ENCODE data around the gene GALK2.

Gene GALK2

GRCh38 chr15:49282366-49282765 lies 112.3 kb downstream of the GALK2 start:
- DNase-seq (ENCODE audit: low read depth in 2 of 2), result no peak

DNA sequence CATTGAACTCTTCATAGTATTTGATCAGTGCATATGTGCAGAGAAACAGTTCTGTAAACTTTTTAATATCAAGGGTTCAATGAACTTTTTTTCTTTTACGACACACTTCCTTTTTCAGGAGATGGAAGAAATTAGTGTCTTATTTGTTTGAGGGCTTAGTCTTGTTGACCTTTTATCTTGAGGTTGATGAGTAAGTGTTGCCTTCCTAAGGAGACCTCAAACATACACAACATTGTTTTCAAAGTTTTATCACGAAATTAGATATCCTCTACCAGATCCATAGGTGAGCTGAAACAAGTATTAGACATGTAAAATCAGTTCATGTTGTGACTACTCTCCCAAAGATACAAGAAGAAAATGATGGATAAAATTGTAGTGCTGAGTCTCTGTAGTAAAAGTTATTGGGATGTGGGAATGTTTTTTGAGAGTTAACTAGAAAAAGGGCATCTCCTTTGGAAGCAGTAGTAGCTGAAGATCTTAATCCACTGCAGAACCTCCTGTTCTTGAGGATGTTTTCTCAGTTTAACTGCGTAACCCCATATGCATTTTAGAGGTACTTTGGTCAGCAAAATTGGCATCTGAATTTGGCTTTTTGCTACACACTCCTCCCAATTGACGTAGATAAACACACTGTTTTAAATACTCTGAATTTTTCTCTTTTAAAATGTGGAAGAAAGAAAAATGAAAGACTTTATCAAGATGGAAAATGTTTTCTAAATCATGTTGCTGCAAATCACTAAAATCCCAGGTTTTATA lies 116.8 kb downstream of the GALK2 start:
- no peak for DNase-seq (ENCODE audit: low read depth in 2 of 2)

DNA sequence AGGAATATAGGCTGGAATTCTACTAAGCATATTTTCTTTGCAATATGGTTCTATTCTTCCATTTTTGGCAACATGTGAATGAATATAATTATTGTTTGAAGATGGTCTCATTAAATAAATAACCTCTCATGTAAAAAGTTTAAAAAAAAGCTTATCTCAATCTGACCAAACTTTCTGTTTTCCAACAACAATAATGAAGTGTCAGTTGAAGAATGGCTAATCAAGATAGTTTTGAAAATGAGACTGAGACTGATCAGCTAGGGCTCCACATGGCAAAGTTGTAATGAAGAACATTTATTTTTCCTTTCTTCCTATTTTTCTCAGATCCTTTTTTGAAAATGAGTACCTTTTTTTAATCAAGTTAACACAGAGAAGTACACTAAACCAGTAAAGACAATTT lies 117.4 kb downstream of the GALK2 start:
- DNase-seq (ENCODE audit: low read depth in 2 of 2), result no peak

GRCh38 chr15:49288391-49288790 lies 118.3 kb downstream of the GALK2 start:
- no peak for DNase-seq (ENCODE audit: low read depth in 2 of 2)

DNA sequence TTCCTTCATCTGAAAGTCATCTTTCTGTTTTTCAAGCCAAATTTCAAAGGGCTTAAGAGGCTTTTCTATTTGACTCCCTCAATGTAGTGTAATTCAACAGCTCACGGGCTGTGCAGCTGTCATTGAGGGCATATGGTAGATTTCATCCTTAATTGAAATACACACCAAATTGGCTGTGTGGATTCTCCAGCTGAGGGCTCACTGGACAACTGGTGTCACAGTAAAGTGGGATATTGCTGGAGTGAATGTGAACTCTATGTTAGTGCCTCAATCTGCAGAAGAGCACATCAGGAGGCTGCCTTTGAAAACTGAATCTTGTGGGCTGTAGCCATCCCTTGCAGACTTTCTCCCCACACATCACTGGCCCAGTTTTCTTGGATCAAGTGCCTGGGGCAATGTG lies 120.1 kb downstream of the GALK2 start:
- no peak for DNase-seq (ENCODE audit: low read depth in 2 of 2)

DNA sequence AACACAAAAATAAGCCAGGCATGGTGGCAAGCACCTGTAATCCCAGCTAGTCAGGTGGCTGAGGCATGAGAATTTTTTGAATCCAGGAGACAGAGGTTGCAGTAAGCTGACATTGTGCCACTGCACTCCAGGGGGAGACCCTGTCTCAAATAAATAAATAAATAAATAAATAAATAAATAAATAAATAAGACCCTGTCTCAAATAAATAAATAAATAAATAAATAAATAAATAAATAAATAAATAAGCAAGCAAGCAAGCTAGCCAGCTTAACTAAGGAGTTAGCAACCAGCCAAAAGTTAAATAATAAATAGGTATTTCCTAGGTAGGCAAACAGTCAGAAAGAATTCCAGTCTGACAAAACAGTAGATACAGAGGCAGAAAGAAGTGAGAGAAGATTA lies 123.9 kb downstream of the GALK2 start:
- no peak for DNase-seq (ENCODE audit: low read depth in 2 of 2)

- DNase-seq (ENCODE audit: low read depth in 2 of 2), result no peak
Observed at GRCh38 chr15:49296258-49296657, 126.2 kb downstream of the GALK2 start.

DNA sequence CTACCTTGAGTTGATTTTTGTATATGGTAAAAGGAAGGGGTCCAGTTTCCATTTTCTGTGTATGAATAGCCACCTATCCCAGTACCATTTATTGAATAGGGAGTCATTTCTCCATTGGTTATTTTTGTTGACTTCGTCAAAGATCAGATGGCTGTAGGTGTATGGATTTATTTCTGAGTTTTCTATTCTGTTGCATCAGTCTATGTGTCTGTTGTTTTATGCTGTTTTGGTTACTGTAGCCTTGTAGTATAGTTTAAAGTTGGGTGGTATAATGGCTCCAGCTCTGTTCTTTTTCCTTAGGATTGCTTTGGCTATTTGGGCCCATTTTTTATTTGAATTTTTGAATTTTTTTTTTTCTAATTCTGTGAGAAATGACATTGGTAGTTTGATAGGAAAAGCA lies 127.5 kb downstream of the GALK2 start:
- DNase-seq (ENCODE audit: low read depth in 2 of 2), result no peak

DNA sequence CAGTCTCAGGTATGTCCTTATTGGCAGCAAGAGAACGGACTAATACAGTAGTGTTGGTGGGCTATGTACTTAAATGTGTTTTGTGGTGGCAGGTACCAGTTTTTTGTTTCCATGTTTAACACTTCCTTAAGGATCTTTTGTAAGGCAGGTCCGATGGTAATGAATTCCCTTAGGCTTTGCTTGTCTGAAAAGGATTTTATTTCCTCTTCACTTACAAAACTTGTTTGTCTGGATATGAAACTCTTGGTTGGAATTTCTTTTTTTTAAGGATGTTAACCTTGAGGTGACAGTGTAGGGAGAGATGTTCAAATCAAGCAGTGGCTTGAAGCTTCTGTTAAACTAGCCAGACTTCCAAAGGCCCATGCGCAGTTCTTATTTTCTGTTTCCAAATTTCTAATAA lies 130.8 kb downstream of the GALK2 start:
- DNase-seq (ENCODE audit: low read depth in 2 of 2), result no peak

DNA sequence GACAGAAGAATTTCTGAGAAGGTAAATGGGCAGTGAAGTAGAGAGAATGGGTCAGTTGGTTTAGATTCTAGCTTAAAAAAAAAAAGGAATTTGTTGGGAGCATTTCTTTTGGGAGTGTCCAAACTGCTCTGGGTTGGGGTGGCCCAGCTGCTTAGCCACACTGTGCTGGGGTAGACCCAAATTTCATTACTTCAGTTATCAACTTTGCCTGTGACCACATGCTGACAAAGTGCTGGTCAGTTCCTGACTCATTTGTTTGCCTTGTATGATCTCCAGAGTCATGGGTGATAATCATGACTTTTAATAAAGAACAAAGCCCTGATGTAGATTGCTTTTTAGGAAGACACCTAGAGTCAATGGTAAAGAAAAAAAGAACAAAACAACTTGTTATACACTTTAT lies 131.5 kb downstream of the GALK2 start:
- DNase-seq (ENCODE audit: low read depth in 2 of 2), result no peak

DNA sequence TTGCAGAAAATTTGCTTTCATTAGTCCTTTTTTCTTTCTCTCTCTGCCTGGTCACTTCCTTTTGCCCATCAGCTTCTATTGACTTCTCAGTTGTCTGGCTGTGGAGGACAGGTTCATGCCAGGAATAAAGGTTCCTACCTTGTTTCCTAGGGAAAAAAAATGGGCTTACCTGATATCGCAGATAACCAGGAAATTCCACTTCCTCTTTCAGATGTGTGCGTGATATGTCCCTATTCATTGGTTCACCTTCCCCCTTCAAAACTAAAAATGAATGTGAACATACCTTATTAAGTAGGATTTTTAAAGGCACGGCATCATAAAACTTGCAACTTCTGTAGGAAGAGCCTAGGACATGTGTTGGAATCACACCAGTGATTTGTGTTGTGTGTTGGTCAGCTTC lies 133.0 kb downstream of the GALK2 start:
- DNase-seq (ENCODE audit: low read depth in 2 of 2), result no peak

- DNase-seq (ENCODE audit: low read depth in 2 of 2), result no peak
Observed at GRCh38 chr15:49306551-49306950, 136.5 kb downstream of the GALK2 start.

DNA sequence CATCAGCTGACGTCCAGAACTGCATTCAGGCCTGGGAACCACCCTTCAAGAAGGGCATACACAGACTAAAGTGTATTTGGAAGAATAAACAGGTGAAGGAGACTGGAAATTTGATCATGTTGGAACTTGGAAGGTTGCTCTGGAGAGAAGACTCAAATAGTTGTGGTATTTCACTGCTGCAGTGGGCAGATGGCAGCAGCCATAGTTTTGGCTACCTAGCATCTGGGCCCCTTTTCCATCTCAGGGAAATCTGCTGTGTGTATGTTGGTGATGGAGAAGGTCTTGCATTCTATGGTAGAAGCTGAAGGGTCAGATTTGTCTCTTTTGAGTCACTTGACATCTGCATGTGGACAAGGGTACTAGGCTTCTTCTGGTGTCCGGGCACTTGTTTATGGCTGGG lies 138.6 kb downstream of the GALK2 start:
- no peak for DNase-seq (ENCODE audit: low read depth in 2 of 2)

- DNase-seq (ENCODE audit: low read depth in 2 of 2), result no peak
Observed at GRCh38 chr15:49309889-49310288, 139.8 kb downstream of the GALK2 start.

- DNase-seq (ENCODE audit: low read depth in 2 of 2), result no peak
Observed at GRCh38 chr15:49313650-49314049, 143.6 kb downstream of the GALK2 start.

- DNase-seq (ENCODE audit: low read depth in 2 of 2), result no peak
Observed at GRCh38 chr15:49314716-49315115, 144.7 kb downstream of the GALK2 start.

- no peak for DNase-seq (ENCODE audit: low read depth in 2 of 2)
Observed at GRCh38 chr15:49315391-49315823, 145.4 kb downstream of the GALK2 start.

DNA sequence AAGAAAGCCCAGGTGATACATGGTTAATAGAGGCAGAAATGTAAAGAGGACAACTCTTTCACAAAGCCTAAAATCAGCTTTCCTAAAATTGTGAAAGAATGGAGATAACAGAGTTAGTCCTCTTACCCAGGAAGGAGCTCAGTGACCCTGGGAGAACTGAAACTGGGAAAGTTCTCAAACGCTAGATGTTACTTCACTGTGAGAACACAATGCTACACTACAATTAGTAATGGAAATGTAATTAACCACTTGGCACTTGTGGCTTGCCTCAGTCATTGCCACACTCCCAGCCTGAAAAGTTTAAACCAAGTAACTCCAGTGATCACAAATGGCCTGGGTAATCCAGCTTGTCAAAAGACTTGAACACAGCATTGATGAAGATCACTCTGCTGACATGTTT lies 150.3 kb downstream of the GALK2 start:
- no peak for DNase-seq (ENCODE audit: low read depth in 2 of 2)

GRCh38 chr15:49323207-49323606 lies 153.2 kb downstream of the GALK2 start:
- DNase-seq (ENCODE audit: low read depth in 2 of 2), result no peak

GRCh38 chr15:49327927-49328326 lies 157.9 kb downstream of the GALK2 start:
- DNase-seq (ENCODE audit: low read depth in 2 of 2), result no peak

- no peak for DNase-seq (ENCODE audit: low read depth in 2 of 2)
Observed at GRCh38 chr15:49328941-49329340, 158.9 kb downstream of the GALK2 start.

GRCh38 chr15:49330166-49330565 lies 160.1 kb downstream of the GALK2 start:
- no peak for DNase-seq (ENCODE audit: low read depth in 2 of 2)

DNA sequence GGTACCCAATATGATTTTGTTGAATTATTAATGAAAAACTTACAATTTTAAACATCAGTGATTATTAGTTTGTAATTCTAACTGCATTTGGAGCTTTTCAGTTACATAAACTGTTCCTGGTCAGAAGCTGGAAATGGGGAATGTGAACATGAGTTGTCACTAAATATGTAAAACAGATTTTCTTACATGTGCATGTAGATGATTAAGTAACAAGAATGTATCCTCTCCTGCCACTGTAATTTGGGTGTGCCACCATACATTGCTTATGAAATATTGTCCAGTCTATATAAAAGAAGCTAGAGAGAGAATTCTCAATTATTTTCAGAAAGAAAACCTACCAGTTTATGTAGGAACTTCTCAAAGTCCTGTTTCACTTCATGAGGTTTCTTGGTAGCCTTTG lies 161.4 kb downstream of the GALK2 start:
- no peak for DNase-seq (ENCODE audit: low read depth in 2 of 2)

DNA sequence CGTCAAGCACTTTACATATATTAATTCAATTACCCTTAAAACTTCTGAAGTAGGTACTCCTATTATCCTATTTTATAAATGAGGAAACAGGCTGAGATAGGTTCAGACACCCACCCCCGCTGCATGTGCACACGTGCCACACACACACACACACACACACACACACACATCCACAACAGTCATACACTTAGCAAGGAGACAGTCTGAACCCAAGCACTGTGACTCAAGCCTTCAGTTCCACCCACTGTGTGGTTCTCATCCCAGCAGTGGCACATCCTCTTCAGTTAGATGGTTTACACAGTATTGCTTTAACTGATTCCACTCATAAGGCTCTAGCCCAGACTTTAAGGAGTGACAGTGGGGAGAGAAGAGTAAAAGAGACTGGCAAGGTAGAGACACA lies 161.9 kb downstream of the GALK2 start:
- no peak for DNase-seq (ENCODE audit: low read depth in 2 of 2)
